HEK293T (cell line): ENCODE data around the gene CREB3L1.

Experiments
- ELF4 ChIP-seq: fragments of 450-650 bp; IDR thresholded peaks from 2 replicates; pipeline ENCODE4 v1.6.1; 2017; ENCODE audit warnings: antibody characterized with exemption
- FOXA1 ChIP-seq: fragments of 450-650 bp; IDR thresholded peaks from 2 replicates; pipeline ENCODE4 v1.6.1; 2016; ENCODE audit warnings: mild to moderate bottlenecking
- HDGF ChIP-seq: fragments of 450-650 bp; IDR thresholded peaks from 2 replicates; pipeline ENCODE4 v1.6.1; 2017; ENCODE audit warnings: antibody characterized with exemption, borderline replicate concordance
- SP1 ChIP-seq: fragments of 450-650 bp; IDR thresholded peaks from 2 replicates; pipeline ENCODE4 v1.6.1; 2017

GRCh38 chr11:46350695-46351094 lies 73.2 kb downstream of the CREB3L1 start:
- TF ChIP-seq HDGF (no peak), SP1 (no peak), FOXA1 (no peak), ELF4 (no peak)
